Neural progenitor cell (in vitro differentiated cells): ENCODE measurements around the gene SLC1A4. TPM values are rescaled to one million over a fixed set of nuclear protein-coding genes. Genes with fewer than 3 reads are reported as not detected.

Experiments used
- DNase-seq: peaks from one replicate; pipeline ENCODE4 v3.0.0-alpha.2; 2016; ENCODE audit warnings: low spot score
- H2AFZ ChIP-seq: fragments of 200-600 bp; sonication (generic); replicated peaks from 2 replicates; pipeline ENCODE4 v1.6.1; 2016; ENCODE audit warnings: antibody characterized with exemption
- H3F3A ChIP-seq: fragments of 200-600 bp; sonication (generic); 2 replicates; pipeline ENCODE4 v1.6.1; 2016; ENCODE audit warnings: antibody characterized with exemption, low read depth
- H3K27ac ChIP-seq: fragments of 200-600 bp; sonication (generic); 2 replicates; pipeline ENCODE4 v1.5.1; 2016; ENCODE audit warnings: mild to moderate bottlenecking
- H3K27me3 ChIP-seq: fragments of 200-600 bp; sonication (generic); 2 replicates; pipeline ENCODE4 v1.6.1; 2016; ENCODE audit warnings: mild to moderate bottlenecking, moderate library complexity
- H3K36me3 ChIP-seq: fragments of 200-600 bp; sonication (generic); 2 replicates; pipeline ENCODE4 v1.5.1; 2016
- H3K4me1 ChIP-seq: fragments of 200-600 bp; sonication (generic); 2 replicates; pipeline ENCODE4 v1.6.1; 2016; ENCODE audit warnings: mixed run types
- H3K4me2 ChIP-seq: fragments of 200-600 bp; sonication (generic); 2 replicates; pipeline ENCODE4 v1.6.1; 2016
- H3K4me3 ChIP-seq: fragments of 200-600 bp; sonication (generic); 2 replicates; pipeline ENCODE4 v1.5.1; 2016
- H3K79me2 ChIP-seq: fragments of 200-600 bp; sonication (generic); 2 replicates; pipeline ENCODE4 v1.6.1; 2016; ENCODE audit warnings: low read depth
- H3K9ac ChIP-seq: fragments of 200-600 bp; sonication (generic); 2 replicates; pipeline ENCODE4 v1.6.1; 2016
- H3K9me3 ChIP-seq: fragments of 200-600 bp; sonication (generic); 2 replicates; pipeline ENCODE4 v1.5.1; 2016; ENCODE audit warnings: low read depth
- H4K20me1 ChIP-seq: fragments of 200-600 bp; sonication (generic); 2 replicates; pipeline ENCODE4 v1.6.1; 2016; ENCODE audit warnings: low read depth
- H3K27ac Mint-ChIP-seq: 3 replicates; pipeline ENCODE4 v1.8.0; 2021; ENCODE audit warnings: mixed read lengths
- H3K27me3 Mint-ChIP-seq: 2 replicates; pipeline ENCODE4 v1.8.0; 2022; ENCODE audit warnings: low read depth, mild to moderate bottlenecking, inconsistent platforms, moderate library complexity, mixed read lengths; ENCODE audit not compliant: insufficient read depth
- H3K36me3 Mint-ChIP-seq: 3 replicates; pipeline ENCODE4 v1.8.0; 2021; ENCODE audit warnings: mixed read lengths
- H3K4me1 Mint-ChIP-seq: 3 replicates; pipeline ENCODE4 v1.8.0; 2021; ENCODE audit warnings: mixed read lengths
- H3K4me3 Mint-ChIP-seq: 3 replicates; pipeline ENCODE4 v1.8.0; 2021; ENCODE audit warnings: mild to moderate bottlenecking, moderate library complexity, mixed read lengths
- H3K9me3 Mint-ChIP-seq: 3 replicates; pipeline ENCODE4 v1.8.0; 2020; ENCODE audit warnings: mixed read lengths
- CTCF ChIP-seq: fragments of 200-600 bp; sonication (generic); IDR thresholded peaks from 2 replicates; pipeline ENCODE4 v1.5.1; 2017; ENCODE audit warnings: antibody characterized with exemption, mild to moderate bottlenecking
- EZH2 ChIP-seq: fragments of 200-600 bp; sonication (generic); IDR thresholded peaks from 2 replicates; pipeline ENCODE4 v1.6.1; 2017; ENCODE audit warnings: antibody characterized with exemption, mild to moderate bottlenecking, moderate library complexity
- EZH2phosphoT487 ChIP-seq: fragments of 200-600 bp; sonication (generic); IDR thresholded peaks from 2 replicates; pipeline ENCODE4 v1.6.1; 2017; ENCODE audit warnings: antibody characterized with exemption
- total RNA-seq: library from RNA; depleted of rRNA; stranded (reverse); fragments of >200 nt; gene quantifications from 2 replicates; pipeline ENCODE4 v1.2.3, GENCODE V29; 2015; ENCODE audit warnings: low replicate concordance

Gene SLC1A4
- total RNA-seq, 1 donor from 2014 or later: 1.3 TPM

GRCh38 chr2:64979744-64980143, 9.5 kb upstream of the SLC1A4 start:
- H3K4me3 ChIP-seq: no peak overlapping the region
- H3K27me3 ChIP-seq: no peaks in the 10 kb centered on the region
- H3K27ac Mint-ChIP-seq: no peak overlapping the region
- H3K9me3 Mint-ChIP-seq: no peaks in the 10 kb centered on the region
- H3K27me3 Mint-ChIP-seq: no peaks in the 10 kb centered on the region
- no peaks in the 10 kb centered on the region for H3K9me3 ChIP-seq
- no peak overlapping the region for H2AFZ ChIP-seq
- DNase-seq: no peak
- H3K4me2 ChIP-seq: no peak overlapping the region
- no peaks in the 10 kb centered on the region for H3K79me2 ChIP-seq
- H3K4me3 Mint-ChIP-seq: no peak overlapping the region
- no peaks in the 10 kb centered on the region for H4K20me1 ChIP-seq
- H3K4me1 Mint-ChIP-seq: peaks cover 10% of the 10 kb centered on the region
- no peak overlapping the region for H3K27ac ChIP-seq
- H3K4me1 ChIP-seq: no peaks in the 10 kb centered on the region
- H3K36me3 ChIP-seq: no peaks in the 10 kb centered on the region
- no peak for TF ChIP-seq EZH2phosphoT487
- no peaks in the 10 kb centered on the region for H3F3A ChIP-seq
- H3K9ac ChIP-seq: no peak overlapping the region
- no peaks in the 10 kb centered on the region for H3K36me3 Mint-ChIP-seq

GRCh38 chr2:64980183-64980582, 9.0 kb upstream of the SLC1A4 start:
- Histone ChIP-seq H3F3A (no peaks in the 10 kb centered on the region), H3K36me3 (no peaks in the 10 kb centered on the region), H3K4me3 (no peak overlapping the region), H4K20me1 (no peaks in the 10 kb centered on the region), H2AFZ (no peak overlapping the region), H3K79me2 (no peaks in the 10 kb centered on the region), H3K27ac (no peak overlapping the region), H3K4me2 (no peak overlapping the region), H3K9ac (no peak overlapping the region), H3K27me3 (no peaks in the 10 kb centered on the region), H3K4me1 (no peaks in the 10 kb centered on the region), H3K9me3 (no peaks in the 10 kb centered on the region)
- Mint-ChIP-seq H3K27me3 (no peaks in the 10 kb centered on the region), H3K4me1 (peaks cover 7% of the 10 kb centered on the region), H3K4me3 (no peak overlapping the region), H3K36me3 (no peaks in the 10 kb centered on the region), H3K27ac (no peak overlapping the region), H3K9me3 (no peaks in the 10 kb centered on the region)
- TF ChIP-seq EZH2phosphoT487 (no peak), CTCF (no peak), EZH2 (no peak)
- no peak for DNase-seq

- peaks cover 12% of the 10 kb centered on the region for H3K4me1 Mint-ChIP-seq
- TF ChIP-seq EZH2phosphoT487 (no peak), EZH2 (no peak), CTCF (no peak)
- Histone ChIP-seq H3K9me3 (no peaks in the 10 kb centered on the region), H3K4me3 (no peak overlapping the region), H2AFZ (no peak overlapping the region), H3F3A (peaks cover 5% of the 10 kb centered on the region), H3K4me1 (peaks cover 4% of the 10 kb centered on the region), H3K36me3 (no peaks in the 10 kb centered on the region), H3K9ac (no peak overlapping the region), H3K27me3 (peaks cover 9% of the 10 kb centered on the region), H4K20me1 (no peaks in the 10 kb centered on the region), H3K79me2 (no peaks in the 10 kb centered on the region), H3K4me2 (no peak overlapping the region), H3K27ac (no peak overlapping the region)
- no peak overlapping the region for H3K4me3 Mint-ChIP-seq
- peaks cover 2% of the 10 kb centered on the region for H3K27me3 Mint-ChIP-seq
- no peak overlapping the region for H3K27ac Mint-ChIP-seq
- H3K9me3 Mint-ChIP-seq: no peaks in the 10 kb centered on the region
- DNase-seq: no peak
- no peaks in the 10 kb centered on the region for H3K36me3 Mint-ChIP-seq
Observed at GRCh38 chr2:64982311-64982857, 6.8 kb upstream of the SLC1A4 start.

GRCh38 chr2:64982932-64983331, 6.3 kb upstream of the SLC1A4 start:
- no peak overlapping the region for H3K4me3 ChIP-seq
- no peak overlapping the region for H3K9ac ChIP-seq
- no peaks in the 10 kb centered on the region for H3K9me3 ChIP-seq
- no peak for DNase-seq
- H3K79me2 ChIP-seq: no peaks in the 10 kb centered on the region
- no peak overlapping the region for H3K27ac Mint-ChIP-seq
- H3K4me1 ChIP-seq: peaks cover 5% of the 10 kb centered on the region
- no peak for TF ChIP-seq EZH2
- TF ChIP-seq EZH2phosphoT487: no peak
- no peak for TF ChIP-seq CTCF
- peaks cover 16% of the 10 kb centered on the region for H3K4me1 Mint-ChIP-seq
- no peaks in the 10 kb centered on the region for H3K36me3 Mint-ChIP-seq
- no peaks in the 10 kb centered on the region for H3K9me3 Mint-ChIP-seq
- H3K27ac ChIP-seq: no peak overlapping the region
- H3K36me3 ChIP-seq: no peaks in the 10 kb centered on the region
- H3K4me2 ChIP-seq: no peak overlapping the region
- no peak overlapping the region for H3K4me3 Mint-ChIP-seq
- H2AFZ ChIP-seq: no peak overlapping the region
- no peaks in the 10 kb centered on the region for H4K20me1 ChIP-seq
- H3K27me3 Mint-ChIP-seq: peaks cover 2% of the 10 kb centered on the region
- peaks cover 5% of the 10 kb centered on the region for H3F3A ChIP-seq
- peaks cover 15% of the 10 kb centered on the region for H3K27me3 ChIP-seq
